A673 (cell line): ENCODE measurements around the gene ASTN2. TPM values are rescaled to one million over a fixed set of nuclear protein-coding genes. Genes with fewer than 3 reads are reported as not detected.

ENCODE experiments used
- BruUV-seq: library from RNA; stranded (reverse); fragments of 400-500 nt; replicated peaks from 2 replicates; lab custom pipeline; 2021; lab: Mats Ljungman, UMichigan
- CTCF ChIA-PET: fragments of 300-600 bp; sonication (Branson Sonifier 250); formaldehyde crosslinking; loops from one replicate; lab custom pipeline; 2022; ENCODE audit warnings: antibody characterized with exemption; lab: Charles Lee
- POLR2A ChIA-PET: fragments of 300-600 bp; sonication (Branson Sonifier 250); formaldehyde crosslinking; loops from one replicate; lab custom pipeline; 2022; ENCODE audit warnings: antibody characterized with exemption; ENCODE audit not compliant: low non-redundant PET; lab: Charles Lee
- DNase-seq: peaks from one replicate; pipeline ENCODE4 v3.0.0-alpha.2; 2015; ENCODE audit warnings: low spot score
- H3K27ac ChIP-seq: fragments of 200-600 bp; sonication (generic); 2 replicates; pipeline ENCODE4 v1.5.1; 2016; ENCODE audit warnings: mixed run types, low read depth, mild to moderate bottlenecking, mixed read lengths, antibody characterized with exemption, low read length; ENCODE audit not compliant: poor library complexity, severe bottlenecking
- H3K27me3 ChIP-seq: fragments of 200-600 bp; sonication (generic); replicated peaks from 2 replicates; pipeline ENCODE4 v1.6.1; 2017; ENCODE audit warnings: mixed run types, low read depth, mild to moderate bottlenecking, mixed read lengths, antibody characterized with exemption, low read length; ENCODE audit not compliant: insufficient read depth, poor library complexity
- H3K36me3 ChIP-seq: fragments of 200-600 bp; sonication (generic); 2 replicates; pipeline ENCODE4 v1.6.1; 2016; ENCODE audit warnings: mixed run types, mild to moderate bottlenecking, mixed read lengths, antibody characterized with exemption, low read length; ENCODE audit not compliant: insufficient read depth, poor library complexity, severe bottlenecking
- H3K4me1 ChIP-seq: fragments of 200-600 bp; sonication (generic); 2 replicates; pipeline ENCODE4 v1.6.1; 2017; ENCODE audit warnings: mixed run types, mild to moderate bottlenecking, mixed read lengths, antibody characterized with exemption, low read length; ENCODE audit not compliant: insufficient read depth, poor library complexity, severe bottlenecking
- H3K4me3 ChIP-seq: fragments of 200-600 bp; sonication (generic); 2 replicates; pipeline ENCODE4 v1.5.1; 2016; ENCODE audit warnings: low read depth, mixed run types, mild to moderate bottlenecking, mixed read lengths, low read length; ENCODE audit not compliant: poor library complexity, severe bottlenecking
- H3K9me3 ChIP-seq: fragments of 200-600 bp; sonication (generic); 2 replicates; pipeline ENCODE4 v1.6.1; 2016; ENCODE audit warnings: mixed run types, low read depth, mild to moderate bottlenecking, mixed read lengths, antibody characterized with exemption, low read length; ENCODE audit not compliant: poor library complexity, severe bottlenecking
- CTCF ChIP-seq: fragments of 300-800, 200-600 bp; sonication (generic); conservative IDR thresholded peaks from 2 replicates; pipeline ENCODE4 v1.5.1; 2017; ENCODE audit warnings: low read depth, mild to moderate bottlenecking, antibody characterized with exemption, low read length, moderate library complexity, mixed read lengths
- EZH2 ChIP-seq: fragments of 200-600 bp; sonication (generic); IDR thresholded peaks from 2 replicates; pipeline ENCODE4 v1.6.1; 2017; ENCODE audit warnings: borderline replicate concordance, low read depth, mild to moderate bottlenecking, mixed read lengths, antibody characterized with exemption, low read length; ENCODE audit not compliant: poor library complexity, severe bottlenecking
- intact Hi-C: fragments of 100-400 bp; cut with micrococcal nuclease; formaldehyde crosslinking; loops from one replicate; pipeline ENCODE4 v1.10.0; 2022; ENCODE audit not compliant: unreplicated experiment
- total RNA-seq: library from RNA; stranded (reverse); gene quantifications from 2 replicates; pipeline ENCODE4 v1.2.3, GENCODE V29; 2021

ASTN2 gene
- total RNA-seq, 1 experiment from 2014 or later, result 3.4 TPM

- H3K9me3 ChIP-seq, result no peaks in the 10 kb centered on the region
- ChIA-PET POLR2A (no interaction called here), CTCF (no interaction called here)
- TF ChIP-seq CTCF (no peak), EZH2 (no peak)
- no peaks in the 10 kb centered on the region for H3K36me3 ChIP-seq
- no peak overlapping the region for H3K27ac ChIP-seq
- BruUV-seq, result no TSS peak
- H3K4me3 ChIP-seq, result no peak overlapping the region
- no peaks in the 10 kb centered on the region for H3K4me1 ChIP-seq
- DNase-seq, result no peak
- intact Hi-C loops, result no loop called here
- peaks cover 11% of the 10 kb centered on the region for H3K27me3 ChIP-seq
Measured at GRCh38 chr9:117303643-117304230, 111.1 kb downstream of the ASTN2 start.

- no TSS peak for BruUV-seq
- H3K4me3 ChIP-seq, result no peak overlapping the region
Measured at GRCh38 chr9:117302487-117302886, 112.4 kb downstream of the ASTN2 start.

GRCh38 chr9:117300371-117301110 is 114.3 kb downstream of the ASTN2 start:
- H3K4me1 ChIP-seq, result no peaks in the 10 kb centered on the region
- intact Hi-C loops, result no loop called here
- H3K36me3 ChIP-seq, result no peaks in the 10 kb centered on the region
- H3K4me3 ChIP-seq, result no peak overlapping the region
- BruUV-seq, result no TSS peak
- ChIA-PET POLR2A (no interaction called here), CTCF (no interaction called here)
- H3K9me3 ChIP-seq, result no peaks in the 10 kb centered on the region
- peaks cover 11% of the 10 kb centered on the region for H3K27me3 ChIP-seq
- no peak overlapping the region for H3K27ac ChIP-seq
- TF ChIP-seq EZH2 (no peak), CTCF (no peak)
- DNase-seq, result no peak

More at GRCh38 chr9:117302487-117302886, 112.4 kb downstream of the ASTN2 start:
- CTCF ChIA-PET, result no interaction called here
- TF ChIP-seq EZH2, result no peak
- Histone ChIP-seq H3K27ac (no peak overlapping the region), H3K9me3 (no peaks in the 10 kb centered on the region), H3K36me3 (no peaks in the 10 kb centered on the region), H3K4me1 (no peaks in the 10 kb centered on the region), H3K27me3 (peaks cover 11% of the 10 kb centered on the region)
- POLR2A ChIA-PET, result no interaction called here
- DNase-seq, result no peak
- intact Hi-C loops, result no loop called here

GRCh38 chr9:117296453-117296852 is 118.4 kb downstream of the ASTN2 start:
- ChIA-PET CTCF (no interaction called here), POLR2A (no interaction called here)
- H3K27ac ChIP-seq, result no peak overlapping the region
- H3K4me3 ChIP-seq, result no peak overlapping the region
- TF ChIP-seq EZH2 (no peak), CTCF (no peak)
- H3K27me3 ChIP-seq, result no peaks in the 10 kb centered on the region
- intact Hi-C loops, result no loop called here
- no peak for DNase-seq
- no TSS peak for BruUV-seq
- no peaks in the 10 kb centered on the region for H3K36me3 ChIP-seq
- H3K4me1 ChIP-seq, result no peaks in the 10 kb centered on the region
- H3K9me3 ChIP-seq, result no peaks in the 10 kb centered on the region
